ENCODE results near the gene DBH.

Gene DBH

GRCh38 chr9:133645021-133645765 is 9.0 kb downstream of the DBH start:
- DNase-seq: no peak

DNA sequence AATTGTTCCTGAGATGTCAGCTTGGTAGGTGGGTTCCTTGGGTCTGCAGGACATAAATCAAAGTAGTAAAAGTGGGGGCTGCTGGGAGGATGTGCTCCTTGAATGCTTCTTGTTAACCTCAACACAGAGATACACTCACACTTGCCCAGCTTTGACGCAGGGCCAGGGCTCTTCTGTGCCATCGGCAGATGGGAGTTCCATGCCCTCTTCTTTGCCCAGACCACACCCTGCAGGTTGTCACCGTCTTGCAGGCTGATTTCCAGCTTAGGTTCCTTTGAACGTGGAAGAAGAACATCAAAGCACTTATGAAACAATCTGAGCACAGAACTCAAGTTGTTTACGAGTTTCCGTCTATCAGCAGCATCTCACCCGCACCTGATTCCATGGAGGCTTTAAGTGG is 11.0 kb downstream of the DBH start:
- no peak for DNase-seq

DNA sequence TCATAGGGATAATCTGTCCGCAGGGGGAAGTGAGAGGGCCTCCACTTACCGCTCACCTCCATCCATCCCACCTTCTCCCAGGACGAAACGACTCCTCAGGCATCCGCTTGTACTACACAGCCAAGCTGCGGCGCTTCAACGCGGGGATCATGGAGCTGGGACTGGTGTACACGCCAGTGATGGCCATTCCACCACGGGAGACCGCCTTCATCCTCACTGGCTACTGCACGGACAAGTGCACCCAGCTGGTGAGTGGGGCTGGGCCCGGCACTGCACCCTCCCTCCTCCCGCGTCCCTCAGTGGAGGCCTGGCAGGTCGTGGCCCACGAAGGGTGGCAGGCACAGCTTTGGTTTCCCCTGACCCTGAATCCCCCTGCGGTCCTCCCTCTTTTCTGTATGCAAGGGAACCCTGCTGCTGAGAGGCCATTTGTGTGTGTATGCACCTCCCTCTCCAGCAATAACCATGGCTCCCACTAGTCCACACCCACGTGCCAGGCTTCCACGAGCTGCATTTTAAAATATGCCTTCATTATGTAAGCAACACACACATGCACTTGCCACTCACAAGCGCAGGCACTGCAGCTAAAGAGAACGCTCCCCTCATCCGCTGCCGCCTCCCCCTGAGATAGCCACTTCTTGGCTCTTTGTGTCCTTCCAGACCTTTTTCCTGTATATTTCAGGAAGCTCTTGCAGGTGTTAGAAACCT is 11.8 kb downstream of the DBH start:
- DNase-seq: no peak

DNA sequence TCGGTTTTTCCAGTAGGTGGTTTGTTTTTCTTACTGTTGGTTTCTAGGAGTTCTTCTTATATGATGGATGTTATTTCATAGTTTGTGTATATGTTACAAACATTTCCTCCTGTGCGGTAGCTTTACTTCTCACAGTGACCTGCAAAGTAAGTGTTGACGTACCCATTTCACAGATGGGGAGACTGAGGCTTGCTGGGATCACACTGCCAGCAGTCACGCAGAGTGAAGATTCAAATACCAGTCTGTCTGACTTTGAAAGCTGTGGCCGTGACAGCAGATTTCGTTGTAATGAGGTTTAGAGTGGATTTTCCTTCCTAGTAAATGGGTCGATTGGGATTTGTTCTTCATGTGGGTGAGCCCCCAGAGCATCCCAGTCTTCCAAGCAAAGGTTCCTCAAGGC is 13.0 kb downstream of the DBH start:
- no peak for DNase-seq

DNA sequence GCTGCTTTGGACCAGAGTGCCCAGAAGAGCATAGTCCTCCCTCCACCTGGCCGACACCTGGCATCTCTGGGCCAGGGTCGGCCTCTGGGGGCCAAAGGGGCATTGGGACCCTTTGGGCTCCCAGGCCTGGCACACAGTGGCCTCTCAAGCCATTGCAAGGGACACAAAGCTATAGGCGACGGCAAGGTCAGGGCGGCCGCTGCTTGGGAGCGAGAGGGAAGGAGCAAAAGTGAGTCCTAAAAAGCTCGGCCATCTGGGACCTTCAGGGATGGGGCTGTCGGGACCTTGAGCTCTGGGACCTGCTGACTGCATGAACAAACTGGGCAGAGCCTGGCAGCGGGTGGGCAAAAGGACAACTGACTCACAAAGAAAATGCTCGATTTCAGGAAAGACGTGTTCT is 13.9 kb downstream of the DBH start:
- no peak for DNase-seq

DNA sequence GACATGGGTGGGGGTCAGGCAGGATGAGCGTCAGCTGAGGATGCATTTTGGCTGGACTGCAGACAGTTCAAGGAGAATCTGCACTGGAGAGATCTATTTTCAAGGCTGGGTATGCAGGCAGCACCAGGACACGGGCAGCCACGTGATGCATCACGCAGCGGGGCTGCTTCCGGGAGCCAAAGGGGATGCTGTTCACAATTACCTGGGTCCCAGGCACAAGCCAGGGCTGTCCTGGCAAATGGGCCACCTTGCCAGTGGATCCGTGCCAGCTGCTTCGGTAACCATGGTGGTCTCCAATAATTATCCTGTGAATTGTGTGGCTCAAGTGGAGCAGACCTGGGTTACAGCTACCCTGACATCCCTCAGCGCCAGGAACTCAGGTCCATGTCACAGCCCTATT is 17.5 kb downstream of the DBH start:
- no peak for DNase-seq

DNA sequence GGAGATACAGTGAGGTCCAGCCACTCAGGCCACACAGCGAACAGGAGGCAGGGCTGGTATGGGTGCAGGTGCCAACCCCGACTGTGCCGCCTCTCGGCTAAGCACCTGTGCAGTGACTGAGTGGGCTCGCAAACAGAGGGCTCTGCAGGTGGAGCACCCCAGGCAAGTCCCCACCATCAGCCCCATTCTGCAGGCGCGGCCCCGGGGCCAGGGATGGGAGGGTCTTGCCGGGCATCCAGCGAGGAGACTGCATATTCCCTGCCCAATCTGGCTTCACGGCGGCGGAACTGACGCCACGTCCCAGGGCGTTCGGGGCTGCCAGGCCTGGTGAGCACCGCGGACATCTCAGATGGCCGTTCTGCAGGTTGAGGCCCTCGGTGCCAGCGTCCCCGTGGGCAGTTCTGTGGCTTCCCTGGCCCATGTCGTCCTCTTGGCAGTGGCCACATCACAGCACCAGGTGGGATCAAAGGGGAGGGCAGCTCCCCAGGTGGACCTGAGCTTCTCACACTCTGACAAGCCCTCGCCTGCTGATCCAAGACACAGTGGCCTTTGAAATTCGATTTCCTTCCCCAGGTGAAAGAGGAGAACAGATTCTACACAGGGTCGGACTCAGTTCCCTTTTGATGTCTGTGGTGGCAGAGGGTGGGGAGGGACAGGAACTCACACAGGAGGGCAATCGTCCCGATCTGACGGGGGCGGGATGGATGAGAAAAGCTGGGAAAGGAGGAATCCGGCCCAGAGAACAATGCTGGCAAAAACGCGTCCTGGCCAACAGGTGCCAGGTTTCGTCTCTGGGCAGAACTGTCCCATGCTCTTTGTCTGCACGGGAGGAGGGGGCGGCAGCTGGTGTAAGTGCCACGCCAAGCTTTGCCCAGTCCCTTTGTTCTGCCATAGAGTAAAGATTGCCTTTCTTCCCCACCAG is 18.8 kb downstream of the DBH start:
- DNase-seq: no peak

- no peak for DNase-seq
Measured at GRCh38 chr9:133655701-133656100, 19.5 kb downstream of the DBH start.

- DNase-seq: no peak
Measured at GRCh38 chr9:133656211-133657119, 20.3 kb downstream of the DBH start.

DNA sequence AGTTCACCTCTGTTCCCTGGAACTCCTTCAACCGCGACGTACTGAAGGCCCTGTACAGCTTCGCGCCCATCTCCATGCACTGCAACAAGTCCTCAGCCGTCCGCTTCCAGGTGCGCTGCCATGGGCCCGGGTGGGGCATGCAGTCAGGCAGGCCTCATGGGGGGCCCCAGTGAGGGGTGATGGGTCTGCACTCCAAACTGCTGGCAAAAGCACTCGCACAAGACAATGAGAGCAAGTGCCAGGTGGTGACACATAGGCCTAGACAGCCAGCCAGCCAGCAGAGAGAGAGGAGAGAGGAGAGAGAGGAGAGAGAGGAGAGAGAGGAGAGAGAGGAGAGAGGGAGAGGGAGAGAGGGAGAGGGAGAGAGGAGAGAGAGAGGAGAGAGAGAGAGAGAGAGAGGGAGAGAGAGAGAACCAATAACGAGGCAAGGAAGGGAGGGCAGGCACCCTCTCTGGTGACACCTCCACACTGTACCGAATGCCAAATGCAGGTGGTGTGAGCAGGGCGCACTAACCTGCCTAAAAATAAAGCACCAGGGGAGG is 21.0 kb downstream of the DBH start:
- DNase-seq: no peak

- DNase-seq: no peak
Measured at GRCh38 chr9:133658442-133659431, 22.6 kb downstream of the DBH start.

DNA sequence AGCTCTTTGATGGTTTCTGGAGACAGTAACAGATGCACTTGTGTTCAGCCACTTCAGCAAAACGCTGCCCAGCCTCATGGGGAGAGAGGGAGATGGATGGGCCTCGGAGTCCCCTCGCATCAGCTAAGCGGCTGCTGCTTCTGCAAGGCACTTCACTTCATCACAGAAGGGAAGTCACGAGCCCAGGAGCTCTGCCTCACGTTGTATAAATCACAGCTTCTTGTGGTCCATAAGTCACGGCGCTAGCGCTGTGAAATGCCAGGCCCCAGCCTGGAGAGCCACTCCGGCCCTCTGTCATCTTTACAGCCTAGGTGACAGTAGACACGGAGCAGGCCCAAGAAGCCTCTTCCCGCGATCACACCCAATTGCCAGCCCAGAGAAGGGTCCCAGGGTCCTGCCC is 23.4 kb downstream of the DBH start:
- no peak for DNase-seq

DNA sequence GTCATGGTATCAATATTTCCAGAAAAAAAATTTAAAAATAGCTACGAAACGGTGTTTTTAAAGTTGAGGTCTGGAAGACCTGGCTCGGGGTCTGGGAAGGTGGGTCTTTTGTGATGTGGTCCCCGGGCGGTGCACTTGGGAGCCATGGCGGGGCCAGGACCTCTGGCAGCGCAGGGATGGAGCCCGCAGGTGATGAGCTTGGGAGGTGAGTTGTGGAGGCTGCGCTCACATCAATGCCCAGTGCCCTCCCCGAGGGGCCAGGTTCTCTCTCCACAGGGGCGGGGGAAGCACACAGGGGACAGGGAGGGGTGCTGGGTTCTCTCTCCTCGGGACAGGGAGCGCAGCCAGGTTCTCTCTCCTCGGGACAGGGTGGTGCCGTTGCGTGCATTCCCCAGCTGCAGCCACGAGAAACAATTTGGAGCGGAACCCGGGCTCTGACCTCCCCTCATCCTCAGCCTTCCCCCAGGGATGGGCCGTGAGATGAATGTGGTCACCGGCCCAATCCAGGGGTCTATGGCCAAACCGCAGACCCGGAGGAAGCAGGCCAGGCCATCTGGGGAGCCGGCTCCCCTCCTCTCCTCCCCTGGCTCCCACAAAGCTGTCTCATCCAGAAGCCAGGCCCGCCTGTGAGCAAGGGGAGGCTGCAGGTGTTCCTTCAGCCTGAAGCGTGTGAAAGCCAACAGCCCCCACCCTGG is 25.8 kb downstream of the DBH start:
- DNase-seq: no peak

DNA sequence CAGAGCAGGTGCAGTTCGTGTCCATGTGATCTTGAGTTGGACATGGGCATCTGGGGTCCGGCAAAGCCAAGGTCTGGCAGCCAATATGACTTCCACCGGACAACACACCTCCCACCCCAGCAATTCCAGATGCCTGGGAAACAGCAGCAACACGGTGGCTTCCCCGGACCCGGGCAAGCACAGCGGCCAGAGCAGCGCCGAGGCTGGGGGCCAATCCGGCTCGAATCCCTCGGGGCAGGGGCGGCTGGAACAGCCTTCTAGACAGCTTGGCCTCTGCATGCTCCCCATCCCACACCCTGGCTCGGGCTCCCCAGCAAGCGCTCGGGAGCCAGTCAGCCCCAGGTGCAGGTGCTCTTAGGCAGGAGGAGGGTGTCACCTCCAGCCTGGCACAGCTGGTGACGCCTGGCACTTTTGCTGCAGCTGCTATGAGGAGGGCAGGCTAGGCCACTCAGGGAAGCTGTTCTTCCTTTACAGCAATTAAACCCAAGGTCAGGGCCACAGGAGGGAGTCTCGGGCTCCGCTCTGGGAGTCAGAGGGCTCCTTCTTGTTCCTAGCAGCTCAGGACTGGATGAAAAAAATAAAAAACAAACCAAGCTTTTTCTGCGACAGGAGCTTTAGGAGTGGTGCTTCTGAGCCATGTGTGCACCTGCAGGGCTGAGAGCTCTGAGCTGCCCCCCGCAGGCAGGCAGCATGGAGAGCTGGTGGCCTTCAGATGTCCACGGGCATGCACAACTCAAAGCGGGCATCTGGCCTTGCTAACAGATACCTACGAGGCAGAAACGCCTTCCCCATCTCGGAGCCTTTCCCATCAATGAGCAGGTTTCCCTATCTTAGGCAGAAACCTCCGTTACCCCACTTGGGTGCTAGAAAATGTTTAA is 28.2 kb downstream of the DBH start:
- DNase-seq: no peak

GRCh38 chr9:133665096-133665495 is 28.9 kb downstream of the DBH start:
- no peak for DNase-seq

- DNase-seq: no peak
Measured at GRCh38 chr9:133665535-133665934, 29.4 kb downstream of the DBH start.

- DNase-seq: no peak
Measured at GRCh38 chr9:133666387-133666786, 30.2 kb downstream of the DBH start.

GRCh38 chr9:133666845-133667244 is 30.7 kb downstream of the DBH start:
- DNase-seq: no peak

GRCh38 chr9:133667759-133668450 is 31.7 kb downstream of the DBH start:
- DNase-seq: no peak
